ENCODE data around the gene APBB2.
"Not testable (repeated sequence)": the region's sequence is repeated elsewhere in the genome, so short reads cannot be mapped to it uniquely, and the experiment has no call there.

DNA sequence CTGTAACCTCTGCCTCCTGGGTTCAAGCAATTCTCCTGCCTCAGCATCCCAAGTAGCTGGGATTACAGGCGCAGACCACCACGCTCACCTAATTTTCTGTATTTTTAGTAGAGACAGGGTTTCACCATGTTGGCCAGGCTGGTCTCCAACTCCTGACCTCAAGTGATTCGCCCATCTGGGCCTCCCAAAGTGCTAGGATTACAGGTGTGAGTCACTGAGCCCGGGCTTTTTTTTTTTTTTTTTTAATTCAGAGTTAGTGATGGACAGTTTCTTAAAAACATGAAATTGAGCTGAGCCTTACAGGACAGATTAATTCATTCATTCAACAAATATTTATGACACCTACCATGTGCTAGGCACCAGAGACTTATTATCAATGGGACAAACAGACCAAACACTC, 313.8 kb downstream of the APBB2 start:
- TF ChIP-seq EZH2phosphoT487 (IDR thresholded peaks at IDR 0.05; ENCODE audit: insufficient read depth, low read depth); EZH2 (IDR thresholded peaks at IDR 0.05; ENCODE audit: insufficient read depth, poor library complexity, severe bottlenecking): not testable (repeated sequence)
